ENCODE data around the gene CTDNEP1.

CTDNEP1 gene

DNA sequence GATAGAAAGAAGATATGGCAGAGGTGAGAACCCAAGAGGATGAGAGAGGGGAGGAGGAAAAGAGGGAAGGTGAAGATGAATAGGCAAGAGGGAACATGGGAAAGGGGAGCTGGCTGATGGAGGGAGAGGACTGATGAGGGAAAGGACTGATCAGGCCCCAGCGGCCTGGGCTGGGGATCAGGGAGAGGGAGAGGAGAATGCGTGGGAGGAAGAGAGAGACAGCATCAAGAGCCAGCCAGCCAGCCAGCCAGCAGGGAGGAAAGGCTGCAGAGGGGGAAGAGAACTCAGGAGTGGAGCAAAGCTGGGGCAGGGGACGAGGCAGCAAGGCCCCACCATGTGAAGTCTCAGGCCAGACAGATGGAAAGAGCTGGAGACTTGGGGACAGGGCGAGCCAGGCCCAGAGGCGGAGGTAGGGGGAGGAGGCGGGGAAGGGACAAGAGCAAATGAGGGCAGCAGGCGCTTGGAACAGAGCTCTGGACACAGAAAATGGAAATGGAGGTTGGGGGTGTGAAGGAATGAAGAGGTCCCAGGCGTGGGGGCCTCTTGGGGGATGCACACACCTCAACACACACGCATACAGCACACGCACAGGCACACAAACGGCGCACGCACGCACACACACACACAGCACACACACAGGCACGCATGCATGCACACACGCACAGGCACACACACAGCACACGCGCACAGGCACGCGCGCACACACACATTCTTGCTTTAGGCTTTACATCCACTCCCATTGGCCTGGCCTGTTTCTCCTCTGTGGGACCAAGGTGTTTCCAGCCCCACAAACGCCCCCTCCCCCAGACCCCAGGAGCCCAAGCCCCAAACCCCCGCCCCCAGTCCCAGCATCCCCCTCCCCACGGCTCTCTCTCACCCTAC, 44.2 kb downstream of the CTDNEP1 start:
- no peak for DNase-seq (ENCODE audit: low read depth, low spot score)
- no peak overlapping the region for H3K4me3 ChIP-seq (ENCODE audit: low read length)

DNA sequence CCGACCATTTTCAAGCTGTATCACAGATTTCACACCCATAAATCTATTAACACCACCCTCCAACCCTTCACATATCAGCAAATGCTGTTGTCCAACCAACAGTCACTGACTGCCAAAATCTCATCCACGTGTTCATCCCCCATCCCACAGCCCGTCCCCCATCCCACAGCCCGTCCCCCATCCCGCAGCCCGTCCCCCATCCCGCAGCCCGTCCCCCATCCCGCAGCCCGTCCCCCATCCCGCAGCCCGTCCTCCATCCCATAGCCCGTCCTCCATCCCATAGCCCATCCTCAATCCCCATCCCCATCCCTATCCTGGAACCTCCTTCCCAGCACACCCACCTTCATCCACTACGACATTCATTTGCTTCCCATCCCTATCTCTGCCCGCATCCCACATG, 46.0 kb downstream of the CTDNEP1 start:
- H3K4me3 ChIP-seq (ENCODE audit: low read length), result peak overlapping the region; percentile 58
- no peak for DNase-seq (ENCODE audit: low read depth, low spot score)

DNA sequence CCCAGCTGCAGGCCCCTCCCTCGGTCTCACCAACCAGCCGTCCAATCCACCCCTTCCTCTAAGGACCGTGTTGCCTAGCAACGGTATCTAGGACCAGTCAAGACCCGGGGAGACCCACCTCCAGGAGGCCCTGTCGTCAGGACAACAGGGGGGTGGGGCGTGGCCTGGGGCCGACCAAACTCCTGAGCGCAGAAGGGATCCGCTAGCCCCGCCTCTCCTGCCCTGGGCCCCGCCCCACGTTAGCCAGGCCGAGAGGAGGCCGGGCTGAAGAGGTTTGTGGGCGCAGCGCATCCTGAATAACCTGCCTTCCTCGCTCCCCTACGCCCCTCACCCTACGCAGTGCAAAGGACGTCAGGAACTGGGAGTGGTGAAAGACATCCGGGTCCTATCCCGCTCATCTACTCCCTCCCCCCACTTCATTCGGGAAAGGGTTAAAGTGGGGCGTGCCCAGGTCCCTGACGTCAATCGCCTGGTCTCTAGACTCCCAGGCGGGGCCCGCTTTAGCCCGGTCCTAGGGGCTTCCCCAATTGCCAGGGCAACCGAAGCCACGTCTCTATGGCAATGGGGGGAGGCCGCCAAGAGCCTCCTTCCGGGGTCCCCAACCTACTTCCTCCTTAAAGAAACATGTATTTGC, 46.6 kb downstream of the CTDNEP1 start:
- peak overlapping the region; percentile 58 for H3K4me3 ChIP-seq (ENCODE audit: low read length)
- peak; percentile 92 for DNase-seq (ENCODE audit: low read depth, low spot score)

DNA sequence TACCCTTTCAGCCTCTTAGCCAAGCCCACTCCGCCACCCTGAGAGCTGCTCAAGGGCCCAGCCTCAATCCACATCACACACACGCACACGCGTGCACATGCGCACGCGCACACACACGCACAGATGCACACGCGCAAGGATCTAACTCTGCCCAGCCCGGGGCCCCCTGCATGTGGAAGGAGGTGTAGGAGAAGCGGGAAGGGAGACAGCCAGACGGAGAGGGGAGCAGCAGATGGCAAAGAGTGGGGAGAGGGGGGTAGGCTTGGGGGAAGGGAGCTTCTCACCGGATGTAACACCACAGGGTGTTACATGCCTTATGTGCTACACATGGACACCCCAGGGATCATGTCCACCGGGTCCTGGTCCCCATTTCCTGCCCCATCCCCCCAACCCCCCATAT, 47.2 kb downstream of the CTDNEP1 start:
- DNase-seq (ENCODE audit: low read depth, low spot score), result no peak
- H3K4me3 ChIP-seq (ENCODE audit: low read length), result peak overlapping the region; percentile 58

DNA sequence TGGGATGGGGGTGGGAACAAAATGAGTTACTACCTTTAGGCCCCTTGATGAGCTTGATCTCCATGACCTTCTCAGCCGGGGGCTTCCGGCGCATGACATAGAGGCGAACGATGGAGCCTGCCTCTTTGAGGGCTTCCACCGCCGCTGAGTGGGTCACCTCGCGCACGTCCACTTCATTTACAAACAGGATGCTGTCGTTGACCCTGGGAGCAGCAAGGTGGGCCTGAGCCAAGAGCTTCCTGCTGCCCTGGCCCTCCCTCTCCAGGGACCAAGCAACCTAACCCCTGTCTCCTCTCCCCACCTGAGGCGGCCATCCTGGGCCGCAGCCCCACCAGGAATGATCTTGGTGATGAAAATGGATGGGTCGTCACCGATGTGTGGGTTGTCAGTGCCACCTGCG, 48.1 kb downstream of the CTDNEP1 start:
- H3K4me3 ChIP-seq (ENCODE audit: low read length), result no peak overlapping the region
- no peak for DNase-seq (ENCODE audit: low read depth, low spot score)

DNA sequence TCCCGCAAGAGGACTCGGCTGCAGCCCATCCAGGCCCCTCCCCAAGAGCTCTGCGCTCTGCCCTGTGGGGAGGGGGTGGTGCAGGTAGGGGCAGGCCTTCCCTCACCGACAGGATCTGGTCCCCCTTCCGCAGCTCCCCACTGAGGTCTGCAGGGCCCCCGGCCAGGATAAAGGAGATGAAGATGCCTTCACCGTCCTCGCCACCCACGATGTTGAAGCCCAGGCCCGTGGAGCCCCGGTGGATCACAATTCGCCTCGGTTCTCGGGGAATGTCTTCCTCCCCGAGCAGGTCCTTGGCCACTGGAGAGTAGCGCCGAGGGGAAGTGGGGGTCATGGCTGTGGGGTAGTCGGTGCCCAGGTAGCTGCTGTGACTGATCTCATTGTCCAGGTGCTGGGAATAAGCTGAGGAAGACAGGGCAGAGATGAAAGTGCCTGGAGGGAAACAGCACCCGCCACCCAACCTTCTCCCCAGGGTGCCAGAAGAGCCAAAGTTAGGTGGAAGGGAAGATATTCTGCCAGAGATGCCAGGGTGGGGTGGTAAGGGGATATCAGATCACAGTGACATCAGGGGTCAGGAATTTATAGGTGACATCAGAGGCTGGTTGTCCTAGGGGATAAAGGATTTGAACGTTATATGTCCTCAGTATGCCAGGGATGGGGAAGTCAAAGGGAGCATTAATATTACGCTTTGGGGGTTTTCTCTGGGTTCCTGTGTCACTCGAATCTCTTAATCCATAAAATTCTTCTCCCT, 54.7 kb downstream of the CTDNEP1 start:
- DNase-seq (ENCODE audit: low read depth, low spot score), result no peak
- no peak overlapping the region for H3K4me3 ChIP-seq (ENCODE audit: low read length)

DNA sequence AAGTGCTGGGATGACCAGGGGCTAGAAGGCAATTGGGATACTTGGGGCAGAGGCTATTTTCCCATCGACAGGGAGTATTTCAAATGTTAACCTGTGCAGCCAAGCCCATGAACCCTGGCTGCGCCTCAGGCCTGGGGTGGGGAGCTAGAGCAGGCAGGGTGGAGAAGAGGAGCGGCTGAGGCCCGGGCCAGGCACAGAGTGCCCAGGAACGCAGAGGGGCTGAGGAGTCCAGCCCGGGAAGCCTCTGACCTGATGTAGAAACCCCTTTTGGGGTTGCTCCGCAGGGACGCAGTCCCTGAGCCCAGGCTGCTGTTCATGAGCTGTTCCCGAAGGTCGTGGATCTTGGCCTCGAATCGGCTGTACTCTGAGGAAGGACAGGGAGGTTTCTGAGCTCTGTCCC, 55.6 kb downstream of the CTDNEP1 start:
- no peak overlapping the region for H3K4me3 ChIP-seq (ENCODE audit: low read length)
- DNase-seq (ENCODE audit: low read depth, low spot score), result no peak
